ENCODE measurements around the gene XKRX.

The XKRX gene

DNA sequence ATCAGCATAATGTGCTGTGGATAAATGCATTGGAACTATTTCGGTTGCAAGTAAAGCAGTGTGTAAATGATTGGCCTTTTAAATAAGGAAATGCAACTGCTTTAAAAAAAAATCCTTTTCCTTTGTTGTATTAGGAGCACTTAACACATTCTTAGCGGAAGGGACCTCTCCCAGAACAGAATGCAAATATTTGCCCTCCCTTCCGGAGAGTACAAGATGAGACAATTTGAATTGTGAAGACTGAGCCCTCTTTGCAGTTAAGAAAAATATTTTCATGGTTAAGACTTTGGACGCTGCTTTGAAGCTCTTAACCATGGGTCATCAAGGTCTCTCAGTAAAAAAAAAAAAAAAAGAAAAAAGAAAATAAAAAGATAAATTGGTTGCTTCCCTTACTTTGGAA is 45.1 kb downstream of the XKRX start:
- DNase-seq: no peak

DNA sequence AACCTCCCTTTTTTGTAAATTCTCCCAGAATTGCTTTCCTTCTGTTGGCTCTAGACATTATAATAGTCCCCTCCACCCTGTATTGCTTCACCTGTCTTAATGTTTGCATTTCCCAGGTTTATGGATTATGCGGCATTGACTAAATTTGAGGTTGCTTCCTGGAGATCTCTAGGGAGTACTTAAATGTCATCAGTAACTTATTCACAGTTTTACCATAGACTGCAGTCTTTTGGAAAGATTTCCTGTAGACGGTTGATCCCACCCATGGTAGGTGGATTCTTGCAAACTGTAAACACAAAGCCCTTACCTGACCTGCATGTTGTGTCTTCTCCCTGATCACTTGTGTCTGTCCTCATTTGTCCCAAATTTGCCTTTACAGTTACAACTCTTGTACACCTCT is 48.3 kb downstream of the XKRX start:
- DNase-seq: no peak

DNA sequence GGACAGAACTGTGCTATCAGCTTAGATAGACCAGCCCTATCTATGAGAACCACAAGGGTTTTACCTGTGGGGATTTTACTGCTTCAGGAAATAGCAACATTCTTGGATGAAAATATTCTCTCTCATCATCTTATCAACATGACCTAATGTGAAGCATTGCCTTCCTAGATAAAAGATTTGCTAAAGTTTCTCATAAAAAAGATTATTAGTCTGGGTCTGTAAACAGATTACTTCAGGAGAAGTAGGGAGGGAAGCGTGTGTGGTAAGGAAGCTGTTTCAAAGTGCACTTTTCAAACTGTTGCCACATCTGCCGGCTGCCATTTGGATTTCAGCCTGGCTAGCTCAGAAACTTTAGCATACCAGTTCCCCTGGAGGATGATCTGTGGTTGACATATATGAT is 54.4 kb downstream of the XKRX start, which contains the start of gene NOX1:
Gene NOX1, minus strand, starts transcription at position 35 of the 400 bp plus-strand sequence. CDS start 220 bp downstream, outside the sequence.
- DNase-seq: no peak

DNA sequence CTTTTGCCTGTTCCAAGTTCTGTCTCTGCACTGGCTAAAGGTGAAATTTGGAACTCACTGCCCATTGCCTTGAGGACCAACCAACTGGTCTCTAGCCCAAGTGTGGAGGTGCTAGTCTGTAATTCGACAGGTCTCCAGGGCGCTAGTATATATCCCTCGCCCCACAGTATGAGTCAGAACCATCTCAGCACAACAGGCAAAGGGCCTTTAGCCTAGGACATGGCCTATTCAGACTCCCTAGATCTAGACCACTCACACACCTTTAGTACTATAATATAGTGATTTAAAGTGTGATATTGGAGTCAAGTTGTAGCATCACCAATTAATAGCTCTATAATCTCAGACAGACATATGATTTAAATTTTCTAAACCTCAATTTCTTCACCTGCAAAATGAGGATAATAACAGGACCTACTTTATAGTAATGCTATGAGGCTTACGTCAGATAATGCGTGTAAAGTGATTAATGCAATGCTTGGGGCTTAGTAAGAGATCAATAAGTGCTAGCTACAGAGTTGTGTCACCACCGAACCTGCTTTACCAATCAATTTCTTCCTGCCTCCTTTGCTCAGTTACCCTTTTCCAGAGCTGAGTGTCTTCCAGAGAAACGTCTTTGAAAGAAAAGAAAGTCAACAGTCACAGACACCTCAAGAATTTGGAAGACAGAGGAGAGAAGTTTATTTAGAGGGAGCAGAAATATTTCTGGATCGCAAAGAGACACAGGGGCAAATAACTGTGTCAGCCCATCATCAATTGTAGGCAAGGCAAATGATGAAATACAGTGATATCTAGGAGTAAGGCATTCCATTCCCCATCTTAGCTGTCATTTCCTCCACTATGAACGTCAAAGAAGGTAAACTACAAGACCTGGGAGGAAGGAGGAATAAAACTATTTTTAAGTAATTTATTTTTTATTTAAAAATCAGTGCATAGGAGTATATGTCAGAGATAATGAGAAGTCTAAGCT is 56.8 kb downstream of the XKRX start:
- DNase-seq: no peak

DNA sequence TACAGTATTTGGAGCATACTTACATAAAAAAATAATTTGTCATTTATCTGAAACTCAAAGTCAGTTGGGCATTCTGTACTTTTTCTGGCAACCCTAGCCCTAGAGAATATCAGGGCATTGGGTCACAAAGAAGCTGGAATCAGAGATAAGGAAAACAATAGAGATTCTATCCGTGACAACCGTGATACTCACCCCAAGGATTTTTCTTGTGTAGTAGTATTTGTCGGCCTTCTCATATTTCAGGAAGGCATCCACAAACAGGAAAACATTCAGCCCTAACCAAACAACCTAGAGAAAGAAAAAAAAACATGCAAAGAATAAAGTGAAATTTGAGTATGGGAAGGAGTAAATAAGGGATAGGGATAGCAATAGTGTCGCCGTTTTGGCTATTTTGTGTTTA is 58.2 kb downstream of the XKRX start:
- no peak for DNase-seq

DNA sequence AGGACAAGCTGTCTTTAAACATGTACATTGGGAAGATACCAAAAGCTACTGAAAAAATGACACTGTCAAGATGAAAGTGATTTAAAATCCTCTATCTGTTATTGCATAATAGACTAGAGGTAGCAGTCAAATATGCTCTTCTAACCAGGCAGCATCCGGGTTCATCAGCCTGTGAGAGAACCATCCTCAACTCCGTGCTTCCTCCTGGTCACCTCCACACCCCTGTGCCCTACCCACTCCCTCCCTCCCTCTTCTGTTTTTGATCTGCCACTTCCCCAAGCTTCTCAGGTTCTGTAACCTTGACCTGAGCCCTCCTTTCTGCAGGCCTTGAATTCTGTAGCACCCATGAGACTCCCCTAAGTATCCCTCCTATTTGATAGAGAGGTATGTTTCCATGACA is 60.4 kb downstream of the XKRX start:
- no peak for DNase-seq

DNA sequence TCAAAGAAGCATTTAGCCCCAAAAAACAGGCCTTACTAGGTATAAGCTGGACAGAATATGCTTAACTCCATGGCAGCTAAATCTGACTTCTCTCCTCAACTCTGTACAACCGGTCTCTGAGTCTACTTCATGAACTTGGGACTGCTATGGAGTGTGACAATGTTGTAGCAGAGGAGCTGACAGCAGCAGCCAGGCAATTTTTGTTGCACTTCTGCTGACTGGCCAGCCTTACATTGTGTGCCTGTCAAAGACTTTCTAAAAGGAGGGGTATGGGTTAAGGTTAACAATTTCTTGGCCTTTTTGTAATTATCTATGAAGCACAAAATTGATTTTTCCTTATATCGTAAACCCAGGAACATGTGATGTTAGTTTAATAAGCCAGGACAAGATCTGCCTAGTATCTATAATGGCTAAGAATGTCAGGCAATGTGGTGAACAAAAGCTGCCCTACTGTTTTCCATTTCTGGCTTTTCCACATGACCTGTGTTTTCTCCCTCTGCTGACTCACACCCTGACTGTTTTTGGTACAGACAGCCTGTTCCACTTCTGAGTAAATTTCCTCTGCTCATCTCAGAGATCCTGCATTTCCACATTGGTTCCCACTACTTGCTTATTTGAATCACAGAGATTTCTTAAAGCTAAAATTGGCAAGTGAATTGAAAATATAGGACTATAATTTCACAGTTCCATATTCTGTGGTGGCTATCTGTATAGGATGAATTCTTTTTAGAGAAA is 63.9 kb downstream of the XKRX start:
- no peak for DNase-seq

Data from hematopoietic multipotent progenitor cell treated with erythropoietin and hydrocortisone succinate and interleukin-3 and kit ligand, for 4 days (in vitro differentiated cells).